NCI-H1417 treated with DMSO at 0.1 percent for 48 hours (cell line): ENCODE data around the gene NELL1.

Source experiments
- DNase-seq: peaks from one replicate; lab custom pipeline; 2025; lab: John Stamatoyannopoulos, UW

Gene NELL1

GRCh38 chr11:21564833-21565682, 895.7 kb downstream of the NELL1 start:
- DNase-seq: no peak

GRCh38 chr11:21566521-21567117, 897.2 kb downstream of the NELL1 start:
- DNase-seq: no peak

DNA sequence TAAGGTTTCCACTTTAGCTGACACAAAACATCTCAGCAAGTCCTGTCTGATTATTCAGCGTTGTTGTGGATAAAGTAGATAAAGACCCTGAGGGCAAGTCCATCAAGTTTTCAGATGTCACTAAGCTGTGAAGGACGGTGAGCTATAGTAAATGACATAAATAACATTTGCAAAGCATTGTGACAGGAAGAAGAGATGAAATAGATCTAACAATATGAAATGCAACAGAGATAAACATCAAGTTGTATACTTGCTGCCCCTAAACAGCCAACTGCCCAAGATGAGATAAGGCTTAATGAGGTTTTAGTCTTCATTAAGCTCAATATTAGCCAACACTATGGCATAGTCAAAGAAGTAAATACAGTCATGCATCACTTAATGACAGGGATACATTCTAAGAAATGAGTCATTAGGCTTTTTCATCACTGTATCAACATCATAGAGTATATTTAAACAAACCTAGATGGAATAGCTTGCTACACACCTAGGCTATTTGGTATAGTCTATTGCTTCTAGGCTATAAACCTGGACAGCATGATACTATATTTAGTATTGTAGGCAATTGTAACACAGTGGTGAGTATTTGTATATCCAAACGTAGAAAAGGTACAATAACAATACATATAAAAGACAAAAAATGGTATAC, 898.4 kb downstream of the NELL1 start:
- no peak for DNase-seq

GRCh38 chr11:21572210-21572609, 902.8 kb downstream of the NELL1 start:
- no peak for DNase-seq

DNA sequence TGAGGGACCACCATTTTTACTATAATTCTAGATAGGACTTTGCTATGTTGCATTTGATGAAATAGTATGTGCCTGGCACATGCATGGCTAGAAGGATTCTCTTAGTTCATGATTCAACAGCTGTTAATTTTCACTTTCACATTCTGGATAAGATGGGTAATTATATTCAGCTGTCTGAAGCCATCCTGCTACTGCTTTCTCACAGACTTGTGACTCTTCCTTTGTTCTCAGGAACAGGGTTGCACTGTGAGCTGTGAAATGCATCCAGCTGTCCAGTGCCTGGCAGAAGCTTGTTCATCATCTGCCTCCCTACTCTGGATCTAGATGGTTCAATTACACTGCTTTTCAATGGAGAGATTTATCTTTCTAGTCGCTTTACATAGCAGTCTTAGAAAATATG, 913.4 kb downstream of the NELL1 start:
- DNase-seq: no peak

GRCh38 chr11:21588754-21589153, 919.4 kb downstream of the NELL1 start:
- DNase-seq: no peak

GRCh38 chr11:21602699-21603098, 933.3 kb downstream of the NELL1 start:
- DNase-seq: no peak

GRCh38 chr11:21603886-21604285, 934.5 kb downstream of the NELL1 start:
- no peak for DNase-seq

GRCh38 chr11:21604564-21604963, 935.2 kb downstream of the NELL1 start:
- no peak for DNase-seq

- no peak for DNase-seq
Measured at GRCh38 chr11:21612326-21612725, 942.9 kb downstream of the NELL1 start.

DNA sequence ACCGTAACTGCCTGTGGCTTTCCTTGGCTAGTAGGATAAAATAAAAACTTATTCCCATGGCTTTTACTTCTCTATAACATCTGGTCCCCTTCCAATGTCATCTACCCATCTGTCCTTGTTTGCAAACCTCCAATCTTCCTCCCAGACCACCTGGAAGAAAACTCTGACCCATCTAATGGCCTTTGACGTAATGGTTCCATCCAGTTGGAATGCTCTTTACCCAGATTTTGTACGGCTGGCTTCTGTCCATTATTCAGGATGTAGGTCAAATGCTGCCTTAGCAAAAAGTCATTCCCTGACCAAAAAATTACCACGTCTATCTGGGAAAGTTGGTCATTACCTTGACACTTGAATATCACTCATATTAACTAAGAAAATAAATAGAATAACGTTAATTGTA, 945.6 kb downstream of the NELL1 start:
- no peak for DNase-seq

GRCh38 chr11:21615955-21616371, 946.6 kb downstream of the NELL1 start:
- DNase-seq: no peak

- DNase-seq: no peak
Measured at GRCh38 chr11:21622566-21622965, 953.2 kb downstream of the NELL1 start.

DNA sequence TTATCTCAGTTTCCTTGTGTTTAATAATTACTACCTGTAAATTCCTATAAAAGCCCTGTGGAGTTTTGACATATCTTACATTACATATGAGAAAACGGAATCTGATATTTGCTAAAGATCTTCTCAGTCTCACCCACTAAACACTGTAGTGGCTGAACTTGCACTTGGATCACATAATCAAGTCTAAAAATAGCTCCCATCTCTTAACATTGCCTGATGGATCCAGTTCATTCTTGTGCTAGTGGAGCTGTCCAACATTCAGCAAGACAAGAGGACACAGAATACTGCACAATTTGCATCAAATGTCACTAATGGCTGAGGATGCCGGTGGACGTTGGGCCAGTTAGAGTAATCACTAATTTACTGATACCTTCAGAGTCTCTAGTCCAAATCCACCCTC, 953.6 kb downstream of the NELL1 start:
- DNase-seq: no peak
